Ishikawa (cell line): ENCODE measurements around the gene SLC25A31.

Experiments
- CEBPB ChIP-seq: IDR thresholded peaks from 2 replicates; pipeline ENCODE4 v1.6.1; 2012
- EGR1 ChIP-seq: IDR thresholded peaks from 2 replicates; pipeline ENCODE4 v1.6.1; 2012
- EP300 ChIP-seq: IDR thresholded peaks from 2 replicates; pipeline ENCODE4 v1.6.1; 2012; ENCODE audit warnings: borderline replicate concordance
- MAX ChIP-seq: IDR thresholded peaks from 2 replicates; pipeline ENCODE4 v1.6.1; 2012
- NFIC ChIP-seq: IDR thresholded peaks from 2 replicates; pipeline ENCODE4 v1.6.1; 2012
- RAD21 ChIP-seq: IDR thresholded peaks from 2 replicates; pipeline ENCODE4 v1.6.1; 2012; ENCODE audit warnings: low read depth
- YY1 ChIP-seq: IDR thresholded peaks from 2 replicates; pipeline ENCODE4 v1.6.1; 2012; ENCODE audit warnings: low read depth

- TF ChIP-seq RAD21 (peak; percentile 12; the same call in 1 of the 2 replicates), MAX (peak; percentile 46), EP300 (peak; percentile 25; the same call in 1 of the 2 replicates), CEBPB (peak; percentile 95), EGR1 (no peak), YY1 (no peak), NFIC (0 out of 2 replicates have a peak, but pooled peaks have one; percentile 26)
Observed at GRCh38 chr4:127698789-127699200, 31.4 kb upstream of the SLC25A31 start.
